ENCODE measurements around the gene ACOT7. TPM values are rescaled to one million over a fixed set of nuclear protein-coding genes. Genes with fewer than 3 reads are reported as not detected.

Gene ACOT7
- total RNA-seq, 4 donors from 2014 or later, result 23.5 to 50.7 (median 39.0) TPM

GRCh38 chr1:6234502-6235295, 158.9 kb downstream of the ACOT7 start:
- Histone ChIP-seq H3K4me1 (peaks cover 10 to 21% (median 10%) of the 10 kb centered on the region in 3 donors), H3K9me3 (no peaks in the 10 kb centered on the region), H3K36me3 (peaks cover 0 to 47% (median 9%) of the 10 kb centered on the region in 3 donors), H3K4me3 (peak overlapping the region; percentile 67 to 93 (median 86)), H3K27me3 (peaks cover 0 to 14% (median 0%) of the 10 kb centered on the region in 4 donors), H3K27ac (peak overlapping the region; percentile 7 to 91 (median 57))
- no peak for DNase-seq
- TF ChIP-seq CTCF (IDR thresholded peaks at IDR 0.05) (no peak), POLR2A (IDR thresholded peaks at IDR 0.05) (no peak)
- intact Hi-C loops (cut with DNase I), result no loop called here
- 25 to 37% methylated on average over 13 of the region's 20 CpGs for WGBS, 2 donors

GRCh38 chr1:6233376-6233775, 160.2 kb downstream of the ACOT7 start:
- H3K27ac ChIP-seq, result no peak overlapping the region
- peaks cover 0 to 1% (median 0%) of the 10 kb centered on the region in 4 donors for H3K27me3 ChIP-seq
- H3K4me1 ChIP-seq, result peaks cover 10 to 21% (median 10%) of the 10 kb centered on the region in 3 donors
- intact Hi-C loops (cut with DNase I), result no loop called here
- 33 to 57% methylated on average over 1 of the region's 1 CpG for WGBS, 2 donors
- TF ChIP-seq CTCF (IDR thresholded peaks at IDR 0.05), result no peak
- TF ChIP-seq POLR2A (IDR thresholded peaks at IDR 0.05), result no peak
- no peak overlapping the region for H3K4me3 ChIP-seq
- H3K36me3 ChIP-seq, result peaks cover 0 to 60% (median 13%) of the 10 kb centered on the region in 3 donors
- DNase-seq, result no peak
- no peaks in the 10 kb centered on the region for H3K9me3 ChIP-seq

GRCh38 chr1:6225651-6226050, 167.9 kb downstream of the ACOT7 start:
- TF ChIP-seq CTCF (IDR thresholded peaks at IDR 0.05), result no peak
- no peak for TF ChIP-seq POLR2A (IDR thresholded peaks at IDR 0.05)
- peaks cover 0 to 31% (median 21%) of the 10 kb centered on the region in 3 donors for H3K4me1 ChIP-seq
- H3K27ac ChIP-seq, result no peak overlapping the region
- intact Hi-C loops (cut with DNase I), result no loop called here
- no peaks in the 10 kb centered on the region for H3K27me3 ChIP-seq
- H3K4me3 ChIP-seq, result no peak overlapping the region
- peaks cover 0 to 88% (median 30%) of the 10 kb centered on the region in 3 donors for H3K36me3 ChIP-seq
- 94 to 96% methylated on average over 8 of the region's 8 CpGs for WGBS, 2 donors
- DNase-seq, result no peak
- no peaks in the 10 kb centered on the region for H3K9me3 ChIP-seq

- Histone ChIP-seq H3K9me3 (no peaks in the 10 kb centered on the region), H3K27me3 (no peaks in the 10 kb centered on the region), H3K4me3 (no peak overlapping the region), H3K4me1 (peaks cover 0 to 40% (median 24%) of the 10 kb centered on the region in 3 donors), H3K36me3 (peaks cover 0 to 79% (median 30%) of the 10 kb centered on the region in 3 donors), H3K27ac (no peak overlapping the region)
- TF ChIP-seq POLR2A (IDR thresholded peaks at IDR 0.05) (no peak), CTCF (IDR thresholded peaks at IDR 0.05) (no peak)
- WGBS, 2 donors, result 76 to 85% methylated on average over 11 to 14 of the region's 15 CpGs
- intact Hi-C loops (cut with DNase I), result no loop called here
- DNase-seq, result no peak
These were observed 168.8 kb downstream of the ACOT7 start for GRCh38 chr1:6224718-6225117.

GRCh38 chr1:6223617-6224016, 169.9 kb downstream of the ACOT7 start:
- no peak for DNase-seq
- Histone ChIP-seq H3K4me1 (peaks cover 0 to 48% (median 24%) of the 10 kb centered on the region in 3 donors), H3K36me3 (peaks cover 0 to 68% (median 27%) of the 10 kb centered on the region in 3 donors), H3K9me3 (no peaks in the 10 kb centered on the region), H3K27me3 (no peaks in the 10 kb centered on the region), H3K4me3 (no peak overlapping the region), H3K27ac (peak overlapping the region in 3 of 4 donors; percentile 70 to 85 (median 74))
- no peak for TF ChIP-seq CTCF (IDR thresholded peaks at IDR 0.05)
- intact Hi-C loops (cut with DNase I), result no loop called here
- WGBS, 2 donors, result 94 to 95% methylated on average over 13 of the region's 13 CpGs

All from esophagus squamous epithelium (tissue), 5 donors.